A549 (cell line): Measurements from ENCODE around the gene ACVR1.

Experiments used
- CEBPB ChIP-seq, 2 experiments: fragments of >200 bp in 1 of 2; sonication (Bioruptor Twin) in 1 of 2; formaldehyde crosslinking in 1 of 2; IDR thresholded peaks; 2 replicates each; pipeline ENCODE4 v1.6.1; 2012 to 2016
- CTCF ChIP-seq: fragments of >200 bp; sonication (Bioruptor Twin); formaldehyde crosslinking; IDR thresholded peaks from 3 replicates; pipeline ENCODE4 v1.5.1; 2016
- ESRRA ChIP-seq: fragments of 150-350 bp; IDR thresholded peaks from 2 replicates; pipeline ENCODE4 v1.6.1; 2014; ENCODE audit warnings: mild to moderate bottlenecking, low read length, borderline replicate concordance
- HOXA7 ChIP-seq: fragments of 250-450 bp; sonication (Bioruptor Pico); IDR thresholded peaks from 2 replicates; pipeline ENCODE4 v1.5.0; 2020; ENCODE audit warnings: mild to moderate bottlenecking, moderate library complexity
- NPAS2 ChIP-seq: fragments of 250-450 bp; sonication (Bioruptor Pico); IDR thresholded peaks from 2 replicates; pipeline ENCODE4 v1.8.0; 2022; ENCODE audit warnings: mild to moderate bottlenecking, moderate library complexity, borderline replicate concordance
- RCOR1 ChIP-seq: fragments of 150-350 bp; IDR thresholded peaks from 2 replicates; pipeline ENCODE4 v1.6.1; 2014; ENCODE audit warnings: antibody characterized with exemption, low read length, low read depth
- SMC3 ChIP-seq: fragments of >200 bp; sonication (Bioruptor Twin); formaldehyde crosslinking; IDR thresholded peaks from 3 replicates; pipeline ENCODE4 v1.6.1; 2018; ENCODE audit warnings: inconsistent platforms
- TP53 ChIP-seq: fragments of 250-450 bp; sonication (Bioruptor Pico); IDR thresholded peaks from 2 replicates; pipeline ENCODE4 v1.5.0; 2021; ENCODE audit warnings: mild to moderate bottlenecking, moderate library complexity
- USF2 ChIP-seq: fragments of 450-650 bp; IDR thresholded peaks from 2 replicates; pipeline ENCODE4 v1.6.1; 2014; ENCODE audit warnings: antibody characterized with exemption

- no peak for TF ChIP-seq CTCF
- no peak for TF ChIP-seq RCOR1
- no peak for TF ChIP-seq TP53 (CRISPR knock-in tag)
- no peak for TF ChIP-seq CEBPB (IDR thresholded peaks at IDR 0.05)
- no peak for TF ChIP-seq NPAS2 (CRISPR knock-in tag)
- no peak for TF ChIP-seq HOXA7 (CRISPR knock-in tag)
- no peak for TF ChIP-seq ESRRA
- TF ChIP-seq USF2, result no peak
- TF ChIP-seq SMC3, result no peak
Observed at GRCh38 chr2:157857881-157858280, 18.2 kb downstream of the ACVR1 start.
